Measurements from ENCODE around the gene ZSCAN5B.

ZSCAN5B gene

GRCh38 chr19:56201973-56202372 lies 4.4 kb upstream of the ZSCAN5B start, which contains the start of gene ZSCAN5C:
ZSCAN5C (plus strand) TSS chr19:56202273; CDS start chr19:56205914, 3,641 bp downstream.
- peaks cover 17% of the 10 kb centered on the region for H3K27me3 ChIP-seq
- H3K36me3 ChIP-seq, result no peaks in the 10 kb centered on the region
- no peak within 1 kb of the TSS for H3K4me3 ChIP-seq (ENCODE audit: low read depth in 1 of 2, low read length in 1 of 2)
- H3K27ac ChIP-seq, result no peak within 1 kb of the TSS
- no peaks in the 10 kb centered on the region for H3K9me3 ChIP-seq
- H3K4me1 ChIP-seq (ENCODE audit: control insufficient read depth in 1 of 2, insufficient read depth in 1 of 2, low read depth in 1 of 2, low read length in 1 of 2), result no peaks in the 10 kb centered on the region
- no peak for TF ChIP-seq CTCF (IDR thresholded peaks at IDR 0.05)

- no peaks in the 10 kb centered on the region for H3K9me3 ChIP-seq
- H3K27ac ChIP-seq, result no peak overlapping the region
- TF ChIP-seq CTCF (IDR thresholded peaks at IDR 0.05), result no peak
- no peaks in the 10 kb centered on the region for H3K4me1 ChIP-seq (ENCODE audit: control insufficient read depth in 1 of 2, insufficient read depth in 1 of 2, low read depth in 1 of 2, low read length in 1 of 2)
- no peaks in the 10 kb centered on the region for H3K36me3 ChIP-seq
- no peak overlapping the region for H3K4me3 ChIP-seq (ENCODE audit: low read depth in 1 of 2, low read length in 1 of 2)
- peaks cover 17% of the 10 kb centered on the region for H3K27me3 ChIP-seq
Observed at GRCh38 chr19:56199687-56200086, 2.1 kb upstream of the ZSCAN5B start.

- H3K4me1 ChIP-seq (ENCODE audit: control insufficient read depth in 1 of 2, insufficient read depth in 1 of 2, low read depth in 1 of 2, low read length in 1 of 2), result peaks cover 0 to 7% of the 10 kb centered on the region in 2 experiments
- no peaks in the 10 kb centered on the region for H3K36me3 ChIP-seq
- H3K4me3 ChIP-seq (ENCODE audit: low read depth in 1 of 2, low read length in 1 of 2), result no peak overlapping the region
- H3K9me3 ChIP-seq, result no peaks in the 10 kb centered on the region
- no peak overlapping the region for H3K27ac ChIP-seq
- H3K27me3 ChIP-seq, result no peaks in the 10 kb centered on the region
- no peak for TF ChIP-seq CTCF (IDR thresholded peaks at IDR 0.05)
Observed at GRCh38 chr19:56193981-56194640, 3.5 kb downstream of the ZSCAN5B start.

- H3K27me3 ChIP-seq, result no peaks in the 10 kb centered on the region
- H3K4me1 ChIP-seq (ENCODE audit: control insufficient read depth in 1 of 2, insufficient read depth in 1 of 2, low read depth in 1 of 2, low read length in 1 of 2), result peaks cover 0 to 7% of the 10 kb centered on the region in 2 experiments
- H3K36me3 ChIP-seq, result no peaks in the 10 kb centered on the region
- no peak overlapping the region for H3K4me3 ChIP-seq (ENCODE audit: low read depth in 1 of 2, low read length in 1 of 2)
- H3K27ac ChIP-seq, result no peak overlapping the region
- TF ChIP-seq CTCF (IDR thresholded peaks at IDR 0.05), result no peak
- no peaks in the 10 kb centered on the region for H3K9me3 ChIP-seq
Observed at GRCh38 chr19:56191711-56192110, 5.9 kb downstream of the ZSCAN5B start.

- Histone ChIP-seq H3K27me3 (no peaks in the 10 kb centered on the region), H3K9me3 (no peaks in the 10 kb centered on the region), H3K27ac (no peak overlapping the region), H3K4me1 (ENCODE audit: control insufficient read depth in 1 of 2, insufficient read depth in 1 of 2, low read depth in 1 of 2, low read length in 1 of 2) (peaks cover 0 to 7% of the 10 kb centered on the region in 2 experiments), H3K36me3 (no peaks in the 10 kb centered on the region), H3K4me3 (ENCODE audit: low read depth in 1 of 2, low read length in 1 of 2) (no peak overlapping the region)
- TF ChIP-seq CTCF (IDR thresholded peaks at IDR 0.05), result no peak
Observed at GRCh38 chr19:56191115-56191514, 6.5 kb downstream of the ZSCAN5B start.
